GM19239 (cell line): ENCODE measurements around the gene PLEKHH1.
A peak's percentile ranks its signal among the peaks of the same experiment; 100 is the strongest.
"Not testable (repeated sequence)": the region's sequence is repeated elsewhere in the genome, so short reads cannot be mapped to it uniquely, and the experiment has no call there.

Experiments
- DNase-seq: peaks from one replicate; pipeline ENCODE4 v3.0.0; 2011; ENCODE audit warnings: low spot score; ENCODE audit not compliant: insufficient read length
- FAIRE-seq: peaks from 2 replicates; lab custom pipeline; 2011; peaks lifted over from hg19 to GRCh38; lab: Jason Lieb, UNC

PLEKHH1 gene

DNA sequence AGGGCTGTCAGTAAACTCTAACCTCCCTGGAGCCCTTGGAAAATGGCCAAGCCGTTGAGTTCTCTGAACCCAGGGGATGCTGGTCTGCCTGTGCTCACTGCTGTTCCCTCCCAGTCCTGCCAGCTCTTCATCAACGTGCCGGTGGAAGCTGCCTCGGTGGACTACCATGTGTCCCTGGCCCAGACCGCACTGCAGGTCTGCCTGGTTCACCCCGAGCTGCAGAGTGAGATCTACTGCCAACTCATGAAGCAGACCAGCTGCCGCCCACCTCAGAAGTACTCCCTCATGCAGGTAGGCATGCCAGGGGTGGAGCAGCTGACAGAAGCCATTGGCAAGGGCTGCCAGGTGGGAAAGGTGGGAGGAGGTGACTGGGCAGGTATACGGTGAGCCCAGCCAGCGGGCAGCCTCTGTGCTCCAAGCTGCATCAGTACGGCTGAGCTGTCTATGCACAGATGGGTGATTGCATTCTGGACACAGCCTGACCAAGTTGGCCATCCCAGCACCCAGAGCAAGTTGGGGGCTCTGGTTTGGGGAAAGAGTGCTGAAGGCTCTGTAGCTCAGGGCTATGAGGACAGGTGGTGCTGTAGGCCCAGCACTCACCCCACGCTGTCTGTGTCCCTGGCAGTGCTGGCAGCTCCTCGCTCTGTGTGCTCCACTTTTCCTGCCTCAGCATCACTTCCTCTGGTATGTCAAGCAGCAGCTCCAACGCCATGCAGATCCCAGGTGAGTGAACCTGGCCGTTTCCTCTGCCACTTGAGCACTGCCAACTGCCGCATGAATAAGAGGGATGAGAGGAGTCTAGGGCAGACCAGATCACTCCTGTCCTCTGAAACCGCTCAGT, 45.0 kb downstream of the PLEKHH1 start:
- DNase-seq (no peak), FAIRE-seq (no peak)

DNA sequence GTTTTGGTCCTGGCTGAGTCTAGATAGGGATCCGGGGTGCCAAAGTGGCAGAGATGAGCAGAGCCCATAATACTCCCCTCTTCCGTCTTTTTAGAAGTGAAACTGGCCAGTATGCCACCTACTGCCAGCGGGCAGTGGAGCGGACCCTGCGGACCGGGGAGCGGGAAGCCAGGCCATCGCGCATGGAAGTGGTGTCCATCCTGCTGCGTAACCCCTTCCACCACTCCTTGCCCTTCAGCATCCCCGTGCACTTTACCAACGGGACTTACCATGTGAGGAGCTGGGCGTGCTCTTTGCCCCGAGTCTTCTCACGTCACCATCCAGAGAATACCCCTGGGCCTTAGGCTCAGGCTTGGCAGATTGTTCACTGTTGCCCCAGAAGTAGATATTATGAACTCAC, 46.0 kb downstream of the PLEKHH1 start:
- FAIRE-seq (no peak), DNase-seq (no peak)

DNA sequence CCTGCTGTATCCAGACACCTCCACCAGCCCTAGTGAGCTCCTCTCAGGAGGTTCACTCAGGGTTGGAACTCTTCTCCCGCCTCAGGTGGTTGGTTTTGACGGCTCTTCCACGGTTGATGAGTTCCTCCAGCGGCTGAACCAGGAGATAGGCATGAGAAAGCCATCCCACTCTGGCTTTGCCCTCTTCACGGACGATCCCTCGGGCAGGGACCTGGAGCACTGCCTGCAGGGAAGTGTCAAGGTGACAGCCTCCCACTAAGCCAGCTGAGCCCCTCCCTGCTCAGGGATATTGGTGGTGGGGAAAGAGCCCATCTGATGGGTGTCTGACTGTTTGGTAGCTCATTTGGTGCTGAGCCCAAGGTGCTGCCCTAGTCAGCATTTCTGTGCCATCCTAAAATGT, 46.5 kb downstream of the PLEKHH1 start:
- no peak for DNase-seq
- FAIRE-seq = no peak

GRCh38 chr14:67580336-67581171, 47.5 kb downstream of the PLEKHH1 start:
- DNase-seq (no peak), FAIRE-seq (no peak)

- no peak for DNase-seq
- FAIRE-seq = no peak
These were observed 48.6 kb downstream of the PLEKHH1 start for GRCh38 chr14:67581643-67582042.

DNA sequence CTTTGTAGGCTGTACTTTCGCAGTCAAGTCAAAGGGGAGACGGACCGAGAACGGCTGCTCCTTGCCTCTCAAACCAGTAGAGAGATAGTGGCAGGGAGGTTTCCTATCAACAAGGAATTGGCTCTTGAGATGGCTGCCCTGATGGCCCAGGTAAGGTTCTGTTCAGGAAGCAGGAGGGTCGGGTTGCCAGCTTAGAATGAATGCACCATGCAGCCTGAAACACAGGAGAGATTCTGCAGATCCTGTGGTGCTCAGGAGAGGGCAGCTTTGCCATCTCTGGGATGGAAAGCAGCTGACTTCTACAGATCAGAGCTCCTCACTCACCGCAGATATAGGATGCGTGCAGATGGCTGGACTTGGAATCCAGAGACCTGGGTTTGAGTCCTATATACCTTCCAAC, 49.0 kb downstream of the PLEKHH1 start:
- DNase-seq = no peak
- no peak for FAIRE-seq

GRCh38 chr14:67583711-67584644, 50.9 kb downstream of the PLEKHH1 start:
- FAIRE-seq = peak; percentile 87

DNA sequence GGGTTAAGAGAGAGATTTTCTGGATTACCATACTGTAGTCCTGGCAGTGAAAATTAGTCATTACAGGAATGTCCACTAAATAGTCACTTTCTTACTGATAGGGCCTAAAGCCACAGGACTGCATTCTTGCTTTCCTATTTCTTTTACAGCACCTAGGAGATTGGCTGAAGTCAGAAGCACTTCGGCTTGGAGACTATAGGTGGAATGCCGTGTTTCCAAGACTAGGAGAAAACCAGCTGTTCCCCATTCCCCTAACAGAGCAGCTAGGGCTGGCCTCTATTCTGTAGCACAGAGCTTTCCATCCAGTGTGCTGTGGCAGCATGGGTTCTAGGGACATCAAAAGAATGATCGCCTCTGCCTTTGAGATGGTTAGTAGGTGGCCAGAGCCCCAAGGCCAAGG, 51.9 kb downstream of the PLEKHH1 start:
- FAIRE-seq (no peak), DNase-seq (no peak)

More at GRCh38 chr14:67583711-67584644, 50.9 kb downstream of the PLEKHH1 start:
- DNase-seq = peak; percentile 64

DNA sequence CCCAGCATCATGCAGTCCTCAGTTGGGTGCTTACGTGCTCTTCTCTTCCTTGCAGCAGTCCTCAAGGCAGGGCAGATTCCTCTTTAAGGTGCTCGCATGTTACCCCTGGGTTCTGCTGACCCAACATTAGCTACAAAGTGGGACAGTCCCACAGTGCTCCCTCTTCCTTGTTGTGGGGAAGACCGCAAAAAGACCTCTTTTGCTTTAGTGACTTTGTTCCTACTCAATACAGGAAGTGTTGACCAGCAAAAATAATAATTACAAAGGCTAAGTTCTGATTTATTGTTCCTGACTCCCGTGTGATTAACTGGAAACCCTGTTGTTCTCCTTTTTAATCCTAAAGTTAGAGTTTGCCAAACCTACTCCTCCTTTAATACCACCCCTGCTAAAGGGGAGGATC, 53.3 kb downstream of the PLEKHH1 start:
- FAIRE-seq (no peak), DNase-seq (no peak)

DNA sequence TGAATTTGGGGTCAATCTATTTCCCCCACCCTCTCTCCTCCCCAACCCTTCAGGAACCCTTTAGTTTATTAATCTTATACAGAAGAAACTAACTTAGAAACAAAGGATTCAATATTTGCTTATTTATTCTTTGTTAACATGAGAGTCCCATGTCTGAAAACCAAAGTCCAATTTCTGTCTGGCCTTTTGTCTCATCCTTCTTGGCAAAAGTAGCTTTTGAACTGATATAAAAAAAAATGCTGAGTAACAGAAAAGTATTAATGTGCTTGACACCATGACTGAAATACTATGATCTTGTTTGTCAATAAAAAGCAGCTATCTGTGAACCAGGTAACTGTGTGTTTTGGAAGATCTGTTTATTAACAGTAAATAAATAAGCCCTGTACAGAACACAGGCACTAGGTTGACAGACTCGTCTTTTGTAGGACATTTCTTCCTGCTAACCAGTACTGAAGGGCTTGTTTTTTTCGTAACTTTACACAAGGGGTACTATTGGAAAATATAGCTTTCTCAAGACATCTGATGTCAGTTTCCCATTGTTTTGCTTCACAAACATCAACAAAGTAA, 56.2 kb downstream of the PLEKHH1 start:
- no peak for FAIRE-seq
- no peak for DNase-seq

DNA sequence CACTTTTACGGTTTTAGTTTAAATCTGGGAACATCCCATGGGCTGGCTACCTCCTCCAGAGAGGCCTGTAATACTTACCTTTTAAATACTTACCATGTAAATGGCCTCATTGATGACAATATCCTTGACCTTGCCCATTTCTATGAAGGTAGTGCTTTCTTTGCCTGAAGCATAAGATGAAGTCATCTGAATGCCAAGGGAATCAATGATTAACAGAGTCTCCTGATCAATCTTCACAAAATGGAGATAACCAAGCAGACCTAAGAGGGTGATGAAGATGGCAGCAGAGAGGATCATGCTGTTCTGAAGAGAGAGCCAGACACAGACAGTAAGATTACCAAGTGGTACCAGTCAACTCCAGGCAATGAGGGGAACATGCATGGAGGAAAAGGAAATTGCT, 60.6 kb downstream of the PLEKHH1 start:
- peak; percentile 55 for FAIRE-seq

GRCh38 chr14:67595392-67595791, 62.3 kb downstream of the PLEKHH1 start:
- no peak for DNase-seq
- FAIRE-seq = no peak

More for the DNA sequence above, 60.6 kb downstream of the PLEKHH1 start:
- not testable (repeated sequence) for DNase-seq

DNA sequence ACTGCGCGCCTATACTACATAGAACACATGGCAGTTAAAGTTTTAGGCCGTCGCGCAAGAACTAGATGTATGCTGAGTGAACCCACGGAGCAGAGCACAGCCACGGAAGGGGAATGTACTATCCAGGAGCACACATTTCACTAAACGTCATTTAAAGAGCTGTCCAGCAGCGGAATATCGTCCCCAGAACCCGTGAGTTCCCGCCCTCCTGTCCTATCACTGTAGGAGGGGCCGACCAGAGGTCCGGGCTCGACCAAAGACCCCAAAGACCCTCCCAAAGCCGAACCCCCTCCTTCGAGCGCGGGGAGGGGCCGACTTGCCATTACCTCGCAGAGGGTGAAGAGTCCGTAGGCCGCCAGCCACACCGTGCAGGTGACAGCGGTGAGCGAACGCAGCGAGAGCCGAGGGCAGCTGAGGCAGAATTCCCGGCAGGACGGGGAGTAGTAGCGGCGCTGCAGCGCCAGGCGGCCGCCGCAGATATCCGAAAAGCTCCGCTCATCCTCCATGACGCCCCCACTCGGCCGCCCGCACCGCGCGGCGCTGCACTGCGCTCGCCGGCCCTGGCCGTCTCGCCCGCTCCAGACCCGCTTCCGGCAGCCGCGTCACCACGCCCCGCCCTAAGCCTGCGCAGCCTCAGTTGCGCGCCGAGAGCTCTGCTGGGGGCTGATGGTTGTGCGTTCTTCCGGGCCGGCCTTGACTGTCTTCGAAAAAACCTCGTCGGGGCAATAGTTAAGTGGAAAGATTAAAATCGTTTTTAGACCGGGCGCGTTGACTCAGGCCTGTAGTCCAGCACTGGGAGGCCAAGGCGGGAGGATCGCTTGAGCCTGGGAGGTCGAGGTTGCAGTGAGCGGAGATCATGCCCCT, 66.8 kb downstream of the PLEKHH1 start, which contains the start of gene PIGH:
Gene PIGH (minus strand): TSS at position 571 of the 864 bp plus-strand sequence. CDS start 65 bp downstream, at position 506.
- peak; percentile 73 for FAIRE-seq
- peak; percentile 87 for DNase-seq

GRCh38 chr14:67600562-67600974, 67.5 kb downstream of the PLEKHH1 start:
- FAIRE-seq, DNase-seq: not testable (repeated sequence)

DNA sequence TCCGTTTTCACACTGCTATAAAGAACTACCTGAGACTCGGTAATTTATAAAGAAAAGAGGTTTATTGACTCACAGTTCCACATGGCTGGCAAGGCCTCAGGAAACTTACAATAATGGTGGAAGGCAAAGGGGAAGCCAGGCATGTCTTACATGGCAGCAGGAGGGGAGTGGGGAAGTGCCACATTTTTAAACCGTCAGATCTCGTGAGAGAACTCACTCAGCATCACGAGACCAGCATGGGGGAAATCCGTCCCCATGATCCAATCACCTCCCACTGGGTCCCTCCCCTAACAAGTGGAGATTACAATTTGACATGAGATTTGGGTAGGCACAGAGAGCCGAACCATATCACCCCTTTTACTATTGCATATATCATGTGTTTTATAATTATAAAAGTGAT, 69.0 kb downstream of the PLEKHH1 start:
- DNase-seq = no peak
- no peak for FAIRE-seq

DNA sequence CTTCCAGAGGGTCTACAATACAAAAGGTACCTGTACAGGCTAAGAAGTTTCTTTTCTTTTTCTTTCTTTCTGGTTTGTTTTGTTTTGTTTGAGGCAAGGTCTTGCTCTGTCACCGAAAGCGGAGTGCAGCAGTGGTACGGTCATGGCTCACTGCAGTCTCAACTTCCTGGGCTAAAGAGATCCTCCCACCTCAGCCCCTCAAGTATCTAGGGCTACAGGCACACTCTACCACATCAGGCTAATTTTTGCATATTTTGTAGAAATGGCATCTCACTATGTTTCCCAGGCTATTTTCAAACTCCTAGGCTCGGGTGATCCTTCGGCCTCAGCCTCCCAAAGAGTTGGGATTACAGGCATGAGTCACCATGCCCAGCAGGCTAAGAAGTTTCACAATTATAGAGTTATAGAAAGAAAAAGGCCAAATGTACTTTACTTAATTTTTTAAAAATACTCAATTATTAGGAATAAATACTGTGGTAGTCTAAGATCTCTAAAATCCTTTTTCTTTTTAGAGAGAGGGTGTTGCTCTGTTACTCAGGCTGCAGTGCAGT, 70.0 kb downstream of the PLEKHH1 start:
- FAIRE-seq (peak; percentile 96), DNase-seq (no peak)

GRCh38 chr14:67607646-67608045, 74.6 kb downstream of the PLEKHH1 start:
- FAIRE-seq (no peak), DNase-seq (no peak)

- DNase-seq (no peak), FAIRE-seq (no peak)
These were observed 76.7 kb downstream of the PLEKHH1 start for GRCh38 chr14:67609642-67610310.
